Keratinocyte (primary cell): ENCODE data around the gene RNF212B.

Experiments
- EZH2 ChIP-seq: IDR thresholded peaks from one replicate; pipeline ENCODE4 v1.6.1; 2012; ENCODE audit warnings: inconsistent platforms, mild to moderate bottlenecking, low read length, moderate library complexity
- TF ChIP-seq, protein P1 (sequence below), 3 experiments: IDR thresholded peaks in 1 of 3; conservative IDR thresholded peaks in 1 of 3; optimal IDR thresholded peaks in 1 of 3; 2 replicates in 2 of 3; 3 replicates in 1 of 3; pipeline versions ENCODE3 to v1.5.1; 2011; ENCODE audit warnings: low read length in 3 of 3, mild to moderate bottlenecking in 3 of 3, moderate library complexity in 2 of 3, control low read depth in 1 of 3, inconsistent platforms in 1 of 3; ENCODE audit not compliant: insufficient read depth in 2 of 3; ENCODE audit errors: extremely low read depth in 1 of 3

DNA sequence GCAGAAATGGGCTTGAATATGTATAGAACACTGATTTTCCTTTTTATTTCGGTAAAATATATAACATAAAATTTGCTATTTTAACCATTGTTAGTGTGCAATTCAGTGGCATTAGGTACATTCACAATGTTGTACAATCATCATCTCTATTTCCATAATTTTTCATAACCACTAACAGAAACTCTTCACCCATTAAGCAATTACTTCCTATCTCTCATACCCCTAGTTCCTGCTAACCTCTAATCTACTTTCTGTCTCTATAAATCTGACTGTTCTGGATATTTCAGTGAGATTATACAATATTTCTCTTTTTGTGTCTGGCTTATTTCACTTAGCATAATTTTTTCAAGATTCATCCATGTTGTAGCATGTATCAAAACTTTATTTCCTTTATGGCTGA is 8.9 kb upstream of the RNF212B start:
- TF ChIP-seq, protein P1, sequence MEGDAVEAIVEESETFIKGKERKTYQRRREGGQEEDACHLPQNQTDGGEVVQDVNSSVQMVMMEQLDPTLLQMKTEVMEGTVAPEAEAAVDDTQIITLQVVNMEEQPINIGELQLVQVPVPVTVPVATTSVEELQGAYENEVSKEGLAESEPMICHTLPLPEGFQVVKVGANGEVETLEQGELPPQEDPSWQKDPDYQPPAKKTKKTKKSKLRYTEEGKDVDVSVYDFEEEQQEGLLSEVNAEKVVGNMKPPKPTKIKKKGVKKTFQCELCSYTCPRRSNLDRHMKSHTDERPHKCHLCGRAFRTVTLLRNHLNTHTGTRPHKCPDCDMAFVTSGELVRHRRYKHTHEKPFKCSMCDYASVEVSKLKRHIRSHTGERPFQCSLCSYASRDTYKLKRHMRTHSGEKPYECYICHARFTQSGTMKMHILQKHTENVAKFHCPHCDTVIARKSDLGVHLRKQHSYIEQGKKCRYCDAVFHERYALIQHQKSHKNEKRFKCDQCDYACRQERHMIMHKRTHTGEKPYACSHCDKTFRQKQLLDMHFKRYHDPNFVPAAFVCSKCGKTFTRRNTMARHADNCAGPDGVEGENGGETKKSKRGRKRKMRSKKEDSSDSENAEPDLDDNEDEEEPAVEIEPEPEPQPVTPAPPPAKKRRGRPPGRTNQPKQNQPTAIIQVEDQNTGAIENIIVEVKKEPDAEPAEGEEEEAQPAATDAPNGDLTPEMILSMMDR (optimal IDR thresholded peaks at IDR 0.05 in 1 of 3, IDR thresholded peaks at IDR 0.05 in 1 of 3, conservative IDR thresholded peaks at IDR 0.05 in 1 of 3; ENCODE audit: extremely low read depth in 1 of 3, insufficient read depth in 2 of 3, low read length in 3 of 3): no peak
- no peak for TF ChIP-seq EZH2
